Stimulated activated CD8-positive, alpha-beta memory T cell treated with anti-CD3 and anti-CD28 coated beads, Interleukin-15, amount 100 ng/mL, for 4 hours (primary cell): ENCODE measurements around the gene TNRC6A.
A peak's percentile ranks its signal among the peaks of the same experiment; 100 is the strongest.
"Not testable (repeated sequence)": the region's sequence is repeated elsewhere in the genome, so short reads cannot be mapped to it uniquely, and the experiment has no call there.

ENCODE experiments used
- DNase-seq, 2 donors: peaks; one replicate each; pipeline ENCODE4 v3.0.0-alpha.2; 2020; ENCODE audit warnings: low read depth in 2 of 2

TNRC6A gene

GRCh38 chr16:24728011-24728410, 1.4 kb upstream of the TNRC6A start:
- no peak for DNase-seq

- DNase-seq, result peak in 1 of 2 donors; percentile 3
Measured at GRCh38 chr16:24728891-24729242, 584 bp upstream of the TNRC6A start.

- peak in 1 of 2 donors; percentile 0 for DNase-seq
Measured at GRCh38 chr16:24729951-24730815, 732 bp downstream of the TNRC6A start.

DNA sequence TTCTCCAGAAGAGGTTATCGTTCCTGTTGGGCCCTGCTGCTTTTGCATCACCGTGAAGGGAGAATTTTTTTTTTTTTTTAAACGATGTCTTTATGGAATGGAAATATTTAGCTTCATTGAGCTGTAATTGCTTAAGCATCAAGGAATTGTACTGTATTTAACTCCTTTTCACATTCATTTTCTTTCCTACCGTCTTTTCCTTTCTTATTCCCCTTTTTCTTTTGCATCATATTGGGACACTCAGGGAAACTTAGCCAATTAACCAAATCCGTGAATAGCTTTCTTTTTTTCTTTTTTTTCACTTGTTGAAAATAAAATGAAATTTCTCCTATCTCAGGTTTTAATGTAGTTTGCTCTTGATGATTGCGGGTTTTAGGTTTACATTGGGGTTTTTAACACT, 1.5 kb downstream of the TNRC6A start:
- no peak for DNase-seq

- DNase-seq, result no peak
Measured at GRCh38 chr16:24731722-24732419, 2.4 kb downstream of the TNRC6A start.

- DNase-seq, result no peak
Measured at GRCh38 chr16:24734382-24734781, 4.9 kb downstream of the TNRC6A start.

DNA sequence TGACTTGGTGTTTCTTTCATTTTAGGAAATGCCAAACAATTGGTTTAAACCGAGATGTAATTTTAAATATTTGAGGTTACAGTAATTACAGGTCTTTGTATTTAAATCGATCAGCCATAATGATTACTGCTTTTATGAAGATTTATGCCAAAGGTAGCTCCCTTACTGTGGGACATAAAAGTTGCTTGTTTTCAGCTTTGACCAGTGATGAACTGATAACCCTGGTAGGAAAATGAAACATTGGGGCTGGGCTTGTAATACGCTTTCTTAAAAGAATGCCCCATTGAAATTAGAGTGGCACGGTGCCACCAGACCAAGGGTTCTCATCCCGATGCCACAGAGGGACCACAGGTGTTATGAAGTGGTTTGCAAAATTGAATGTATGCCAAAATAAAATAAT, 7.3 kb downstream of the TNRC6A start:
- no peak for DNase-seq

DNA sequence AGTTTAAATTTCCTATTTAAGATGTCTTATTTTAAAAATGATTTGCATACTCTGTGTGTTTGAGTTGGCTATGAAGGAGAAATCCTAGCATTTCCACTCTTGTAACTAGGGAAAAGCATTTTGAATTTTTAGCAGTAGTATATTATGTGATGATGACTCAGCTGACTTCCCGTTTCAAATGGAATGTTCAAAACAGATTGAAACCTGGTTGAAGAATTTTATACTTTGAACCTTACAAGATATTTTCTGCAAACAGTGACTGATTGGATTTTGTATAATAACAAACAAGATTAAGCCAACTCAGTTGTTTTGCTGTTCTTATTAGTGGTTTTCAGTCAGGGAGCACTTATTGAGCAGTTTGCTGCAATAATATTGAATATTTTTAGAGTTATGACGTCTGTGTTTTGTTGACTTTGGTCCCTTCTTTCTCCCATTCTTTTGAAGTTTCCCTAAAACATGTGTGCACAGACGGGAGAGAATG, 8.0 kb downstream of the TNRC6A start:
- no peak for DNase-seq

DNA sequence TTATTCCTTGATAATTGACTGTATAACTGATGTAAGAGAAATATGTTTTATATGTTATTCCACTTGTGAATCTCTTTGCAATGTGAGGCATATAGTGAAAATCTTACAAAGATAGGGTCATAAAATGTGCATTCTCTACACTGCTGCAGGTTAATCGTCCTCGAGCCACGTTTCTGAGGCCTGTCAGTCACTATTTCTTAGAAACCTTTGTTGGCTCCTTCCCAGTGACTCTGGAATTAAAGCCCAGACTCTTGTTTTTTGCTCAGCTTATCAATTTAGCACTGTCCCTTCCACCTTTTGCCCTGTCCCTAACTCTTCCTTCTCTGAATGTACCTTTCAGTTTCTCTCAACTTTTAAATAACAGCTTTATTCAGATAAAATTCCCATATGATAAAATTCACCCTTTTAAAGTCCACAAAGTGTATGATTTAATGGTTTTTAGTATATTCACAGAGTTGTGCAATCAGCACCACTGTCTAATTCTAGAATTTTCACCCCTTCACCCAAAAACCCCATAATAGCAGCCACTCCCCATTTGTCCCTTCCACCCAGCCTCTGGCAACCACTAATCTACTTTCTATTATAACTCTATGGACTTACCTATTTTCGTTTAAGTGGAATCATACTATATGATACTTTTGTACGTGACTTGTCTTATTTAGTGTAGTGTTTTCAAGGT, 8.6 kb downstream of the TNRC6A start:
- no peak for DNase-seq

- DNase-seq, result no peak
Measured at GRCh38 chr16:24738895-24739294, 9.4 kb downstream of the TNRC6A start.

- no peak for DNase-seq
Measured at GRCh38 chr16:24741862-24742261, 12.4 kb downstream of the TNRC6A start.

GRCh38 chr16:24742610-24743009, 13.2 kb downstream of the TNRC6A start:
- DNase-seq, result not testable (repeated sequence)

GRCh38 chr16:24745391-24745790, 15.9 kb downstream of the TNRC6A start:
- no peak for DNase-seq

- DNase-seq, result no peak
Measured at GRCh38 chr16:24745791-24746190, 16.3 kb downstream of the TNRC6A start.

- no peak for DNase-seq
Measured at GRCh38 chr16:24747441-24747840, 18.0 kb downstream of the TNRC6A start.

DNA sequence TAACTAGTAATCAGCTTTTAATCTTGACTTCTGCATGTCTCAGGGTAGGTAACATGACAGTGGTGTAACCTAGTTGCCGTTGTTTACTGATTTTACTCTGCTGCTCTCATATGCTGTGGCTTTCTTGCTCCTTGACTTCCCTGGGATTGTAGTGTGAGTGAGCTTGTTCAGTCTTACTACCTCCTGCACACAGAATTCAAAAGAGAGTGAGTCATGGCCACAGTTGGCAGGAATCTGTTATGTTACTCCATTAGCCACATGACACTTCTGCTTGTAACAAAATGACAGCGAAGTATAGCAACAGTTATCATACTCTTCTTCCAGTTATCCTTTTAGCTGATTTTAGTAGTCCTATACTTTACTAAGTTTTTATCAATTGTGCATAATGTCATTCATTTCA, 18.8 kb downstream of the TNRC6A start:
- no peak for DNase-seq

DNA sequence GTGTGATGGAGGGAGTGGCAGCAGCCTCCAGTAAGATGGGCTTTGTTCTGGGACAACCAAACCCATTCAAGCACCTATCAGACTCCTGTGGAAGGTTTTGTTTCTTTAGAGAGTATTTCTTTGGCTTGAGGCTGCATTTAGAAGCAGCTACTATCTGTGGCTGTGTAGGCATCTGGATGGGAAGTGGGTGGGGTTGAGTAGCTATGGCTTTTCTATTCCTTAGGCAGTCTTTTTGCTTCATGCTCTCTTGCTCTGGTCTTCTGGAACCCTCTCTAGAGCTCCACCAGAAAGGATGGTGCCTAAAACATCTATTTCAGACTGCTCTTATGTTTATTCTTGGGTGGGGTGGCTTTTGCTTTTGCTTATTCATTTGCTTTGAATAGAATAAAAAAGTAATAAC, 19.9 kb downstream of the TNRC6A start:
- no peak for DNase-seq

GRCh38 chr16:24749872-24750271, 20.4 kb downstream of the TNRC6A start:
- DNase-seq, result not testable (repeated sequence)

GRCh38 chr16:24753000-24753399, 23.5 kb downstream of the TNRC6A start:
- no peak for DNase-seq

DNA sequence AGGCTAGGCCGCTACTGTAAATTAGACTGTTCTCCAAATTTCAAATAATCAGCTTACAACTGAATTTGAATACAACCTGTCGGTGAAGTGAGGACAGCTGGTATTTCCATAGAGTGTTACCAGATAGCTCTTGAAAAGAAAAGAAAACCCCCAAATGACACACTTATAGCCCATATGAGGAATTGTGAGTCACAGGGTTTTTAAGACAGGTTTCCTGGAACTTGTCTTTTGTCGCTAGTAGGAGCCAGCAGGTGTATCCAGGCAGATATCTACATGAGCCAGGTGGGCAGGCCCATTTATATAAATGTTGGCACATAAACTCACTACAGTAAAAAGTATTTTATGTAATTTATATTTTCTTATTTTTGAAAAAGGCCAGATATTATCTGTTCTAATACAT, 24.0 kb downstream of the TNRC6A start:
- DNase-seq, result no peak

- no peak for DNase-seq
Measured at GRCh38 chr16:24754543-24754942, 25.1 kb downstream of the TNRC6A start.

GRCh38 chr16:24755201-24755874, 25.9 kb downstream of the TNRC6A start:
- no peak for DNase-seq
